ENCODE measurements around the gene RGL3. TPM values are rescaled to one million over a fixed set of nuclear protein-coding genes. Genes with fewer than 3 reads are reported as not detected.

RGL3 gene
- total and polyA plus RNA-seq, 9 of the 15 experiments (the other 6 are each of a cell fraction or from before 2014, with no cell fraction given), result 0.12 to 0.61 (median 0.32) TPM; not detected in 4

DNA sequence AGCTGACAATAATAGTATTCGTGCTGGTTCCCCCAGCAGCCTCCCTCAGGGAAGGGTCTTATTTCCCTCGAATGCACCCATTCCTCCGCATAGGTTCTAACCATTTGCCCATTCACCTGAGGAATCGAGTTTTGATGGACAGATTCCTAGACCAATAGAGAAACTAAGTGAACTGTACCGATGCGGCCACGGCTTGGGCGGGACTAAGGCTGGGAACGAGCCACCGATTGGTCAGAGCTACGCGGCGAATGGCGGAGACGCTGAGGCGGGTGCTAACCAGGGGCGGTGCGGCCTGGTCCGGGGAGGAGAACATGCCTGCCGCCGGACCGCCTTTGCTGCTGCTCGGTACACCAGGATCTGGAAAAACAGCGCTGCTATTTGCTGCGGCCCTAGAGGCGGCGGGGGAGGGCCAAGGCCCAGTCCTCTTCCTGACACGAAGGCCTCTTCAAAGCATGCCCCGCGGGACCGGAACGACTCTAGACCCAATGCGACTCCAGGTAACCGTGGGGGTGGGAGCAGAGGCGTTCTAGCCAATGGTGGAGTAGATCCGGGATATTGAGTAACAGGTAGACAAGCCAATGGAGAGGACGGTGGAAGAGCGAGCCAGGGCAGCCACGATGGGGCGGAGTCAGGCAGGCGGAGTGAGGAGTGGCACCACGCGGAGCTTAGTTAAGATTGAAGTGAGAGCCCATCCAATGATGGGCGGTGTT lies 44.5 kb downstream of the RGL3 start, which contains the start of gene SWSAP1 (continued):
- peak; percentile 91 for TF ChIP-seq PHF20 (IDR thresholded peaks at IDR 0.05; ENCODE audit: partially characterized antibody)
- TF ChIP-seq E2F5 (CRISPR knock-in tag; IDR thresholded peaks at IDR 0.05), result peak; percentile 82; the same call in 1 of the 2 replicates
- peak; percentile 76 for TF ChIP-seq LCOR (CRISPR knock-in tag; IDR thresholded peaks at IDR 0.05)
- peak; percentile 44; the same call in 1 of the 2 replicates for TF ChIP-seq CREB1 (IDR thresholded peaks at IDR 0.05)
- peak; percentile 82 for TF ChIP-seq CREB1 (CRISPR knock-in tag; IDR thresholded peaks at IDR 0.05)
- TF ChIP-seq, protein P1, sequence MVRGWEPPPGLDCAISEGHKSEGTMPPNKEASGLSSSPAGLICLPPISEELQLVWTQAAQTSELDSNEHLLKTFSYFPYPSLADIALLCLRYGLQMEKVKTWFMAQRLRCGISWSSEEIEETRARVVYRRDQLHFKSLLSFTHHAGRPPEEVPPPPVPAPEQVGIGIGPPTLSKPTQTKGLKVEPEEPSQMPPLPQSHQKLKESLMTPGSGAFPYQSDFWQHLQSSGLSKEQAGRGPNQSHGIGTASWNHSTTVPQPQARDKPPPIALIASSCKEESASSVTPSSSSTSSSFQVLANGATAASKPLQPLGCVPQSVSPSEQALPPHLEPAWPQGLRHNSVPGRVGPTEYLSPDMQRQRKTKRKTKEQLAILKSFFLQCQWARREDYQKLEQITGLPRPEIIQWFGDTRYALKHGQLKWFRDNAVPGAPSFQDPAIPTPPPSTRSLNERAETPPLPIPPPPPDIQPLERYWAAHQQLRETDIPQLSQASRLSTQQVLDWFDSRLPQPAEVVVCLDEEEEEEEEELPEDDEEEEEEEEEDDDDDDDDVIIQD (CRISPR knock-in tag; IDR thresholded peaks at IDR 0.05), result no peak
- TF ChIP-seq ARID2 (IDR thresholded peaks at IDR 0.05), result no peak
- no peak for TF ChIP-seq ZNF507 (tag; conservative IDR thresholded peaks at IDR 0.05)
- 0 out of 2 replicates have a peak, but pooled peaks have one; percentile 60 for TF ChIP-seq ZNF76 (CRISPR knock-in tag; IDR thresholded peaks at IDR 0.05; ENCODE audit: borderline replicate concordance)
- peak; percentile 92 for TF ChIP-seq L3MBTL2 (IDR thresholded peaks at IDR 0.05)
- TF ChIP-seq, protein P2, sequence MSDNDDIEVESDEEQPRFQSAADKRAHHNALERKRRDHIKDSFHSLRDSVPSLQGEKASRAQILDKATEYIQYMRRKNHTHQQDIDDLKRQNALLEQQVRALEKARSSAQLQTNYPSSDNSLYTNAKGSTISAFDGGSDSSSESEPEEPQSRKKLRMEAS (CRISPR knock-in tag; IDR thresholded peaks at IDR 0.05), result peak; percentile 86
- peak; percentile 59; the same call in 1 of the 2 replicates for TF ChIP-seq POLR2AphosphoS5 (IDR thresholded peaks at IDR 0.05; ENCODE audit: control insufficient read depth, insufficient read depth, low read depth, low read length)
- TF ChIP-seq, protein P3, sequence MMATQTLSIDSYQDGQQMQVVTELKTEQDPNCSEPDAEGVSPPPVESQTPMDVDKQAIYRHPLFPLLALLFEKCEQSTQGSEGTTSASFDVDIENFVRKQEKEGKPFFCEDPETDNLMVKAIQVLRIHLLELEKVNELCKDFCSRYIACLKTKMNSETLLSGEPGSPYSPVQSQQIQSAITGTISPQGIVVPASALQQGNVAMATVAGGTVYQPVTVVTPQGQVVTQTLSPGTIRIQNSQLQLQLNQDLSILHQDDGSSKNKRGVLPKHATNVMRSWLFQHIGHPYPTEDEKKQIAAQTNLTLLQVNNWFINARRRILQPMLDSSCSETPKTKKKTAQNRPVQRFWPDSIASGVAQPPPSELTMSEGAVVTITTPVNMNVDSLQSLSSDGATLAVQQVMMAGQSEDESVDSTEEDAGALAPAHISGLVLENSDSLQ (IDR thresholded peaks at IDR 0.05), result peak; percentile 99
- peak; percentile 50 for TF ChIP-seq MEIS2 (IDR thresholded peaks at IDR 0.05; ENCODE audit: partially characterized antibody)
- no peak for TF ChIP-seq CREBBP (IDR thresholded peaks at IDR 0.05; ENCODE audit: low read depth, low read length)
- TF ChIP-seq NR2C2 (CRISPR knock-in tag; IDR thresholded peaks at IDR 0.05), result 0 out of 2 replicates have a peak, but pooled peaks have one; percentile 65
- peak; percentile 85; the same call in 1 of the 2 replicates for TF ChIP-seq NR2C2 (tag; IDR thresholded peaks at IDR 0.05)
- TF ChIP-seq HMBOX1 (IDR thresholded peaks at IDR 0.05), result peak; percentile 28; the same call in 1 of the 2 replicates
- TF ChIP-seq FOXA3 (CRISPR knock-in tag; conservative IDR thresholded peaks at IDR 0.05 in 1 of 2, IDR thresholded peaks at IDR 0.05 in 1 of 2), result peak in 1 of 2 experiments; percentile 54; a peak in 1 of 4 replicates
- TF ChIP-seq ZBTB26 (CRISPR knock-in tag; IDR thresholded peaks at IDR 0.05), result peak; percentile 64; the same call in 1 of the 2 replicates
- peak; percentile 13; the same call in 1 of the 2 replicates for TF ChIP-seq USF2 (CRISPR knock-in tag; IDR thresholded peaks at IDR 0.05)
